HG03025 (cell line): ENCODE data around the gene EPGN.
"Not testable (repeated sequence)": the region's sequence is repeated elsewhere in the genome, so short reads cannot be mapped to it uniquely, and the experiment has no call there.

Source experiments
- ATAC-seq: cut with Tn5 transposase; IDR thresholded peaks from one replicate; pipeline ENCODE4 v1.9.1; 2021; ENCODE audit warnings: mild to moderate bottlenecking, moderate library complexity; ENCODE audit not compliant: unreplicated experiment, low FRiP score

Gene EPGN

DNA sequence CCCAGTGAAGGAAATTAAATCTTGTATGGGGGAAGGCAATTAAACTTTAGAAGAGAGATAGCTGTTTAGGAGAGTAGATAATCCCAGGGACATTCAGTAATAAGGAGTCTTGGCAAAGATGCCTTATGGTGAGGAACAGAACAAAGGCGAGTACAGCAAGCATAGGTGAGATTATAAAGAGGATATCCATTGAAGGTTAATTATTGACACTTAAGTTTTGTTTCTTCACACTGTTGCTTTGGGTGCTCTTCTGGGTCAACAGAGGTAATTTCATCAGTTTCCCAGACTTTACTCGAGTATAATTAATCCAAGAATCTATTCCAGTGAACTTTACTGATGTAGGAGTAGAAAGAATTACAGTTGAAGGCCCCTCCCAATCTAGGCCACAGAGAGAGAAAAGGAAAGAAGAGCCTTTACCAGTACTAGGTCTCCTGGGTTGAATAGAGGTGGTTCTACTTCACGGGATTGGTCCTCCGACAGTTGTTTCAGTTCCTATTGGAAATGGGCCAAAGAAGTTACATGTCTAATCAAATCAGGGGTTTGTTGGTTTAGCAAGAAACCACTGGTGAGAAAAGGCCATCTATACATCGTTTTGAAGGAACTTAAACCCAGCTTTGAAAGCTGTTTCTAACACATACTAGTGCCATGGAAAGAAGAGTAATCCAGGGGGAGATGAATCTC, 27.2 kb downstream of the EPGN start:
- ATAC-seq: no peak

GRCh38 chr4:74338792-74339333, 30.6 kb downstream of the EPGN start:
- ATAC-seq: no peak

- peak; percentile 83 for ATAC-seq
These were observed 31.2 kb downstream of the EPGN start for GRCh38 chr4:74339501-74339900.

GRCh38 chr4:74340421-74340820, 32.2 kb downstream of the EPGN start:
- ATAC-seq: not testable (repeated sequence)

- no peak for ATAC-seq
These were observed 35.8 kb downstream of the EPGN start for GRCh38 chr4:74344031-74344430.

DNA sequence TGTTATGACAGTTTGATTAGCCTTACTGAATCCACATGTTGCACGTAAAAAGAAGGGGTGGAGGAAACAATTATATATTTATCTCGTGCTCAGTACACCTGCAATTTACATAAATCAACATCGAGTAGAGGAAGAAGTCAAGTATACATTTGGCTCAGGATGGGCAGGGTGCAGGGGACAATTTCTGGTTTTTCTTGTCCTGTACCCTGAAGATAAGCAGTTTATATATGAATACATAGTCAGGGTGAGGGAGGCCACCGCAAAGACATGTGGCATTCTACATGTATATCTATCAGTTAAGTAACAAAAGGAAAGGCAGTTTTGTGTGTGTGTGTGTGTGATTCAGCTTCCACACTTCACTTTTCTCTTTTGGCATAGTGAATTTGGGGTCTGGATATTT, 45.6 kb downstream of the EPGN start:
- ATAC-seq: no peak

- ATAC-seq: no peak
These were observed 49.7 kb downstream of the EPGN start for GRCh38 chr4:74357965-74358364.

GRCh38 chr4:74361671-74362070, 53.4 kb downstream of the EPGN start:
- no peak for ATAC-seq

- ATAC-seq: no peak
These were observed 54.1 kb downstream of the EPGN start for GRCh38 chr4:74362347-74362746.

- ATAC-seq: no peak
These were observed 56.0 kb downstream of the EPGN start for GRCh38 chr4:74364256-74364651.

DNA sequence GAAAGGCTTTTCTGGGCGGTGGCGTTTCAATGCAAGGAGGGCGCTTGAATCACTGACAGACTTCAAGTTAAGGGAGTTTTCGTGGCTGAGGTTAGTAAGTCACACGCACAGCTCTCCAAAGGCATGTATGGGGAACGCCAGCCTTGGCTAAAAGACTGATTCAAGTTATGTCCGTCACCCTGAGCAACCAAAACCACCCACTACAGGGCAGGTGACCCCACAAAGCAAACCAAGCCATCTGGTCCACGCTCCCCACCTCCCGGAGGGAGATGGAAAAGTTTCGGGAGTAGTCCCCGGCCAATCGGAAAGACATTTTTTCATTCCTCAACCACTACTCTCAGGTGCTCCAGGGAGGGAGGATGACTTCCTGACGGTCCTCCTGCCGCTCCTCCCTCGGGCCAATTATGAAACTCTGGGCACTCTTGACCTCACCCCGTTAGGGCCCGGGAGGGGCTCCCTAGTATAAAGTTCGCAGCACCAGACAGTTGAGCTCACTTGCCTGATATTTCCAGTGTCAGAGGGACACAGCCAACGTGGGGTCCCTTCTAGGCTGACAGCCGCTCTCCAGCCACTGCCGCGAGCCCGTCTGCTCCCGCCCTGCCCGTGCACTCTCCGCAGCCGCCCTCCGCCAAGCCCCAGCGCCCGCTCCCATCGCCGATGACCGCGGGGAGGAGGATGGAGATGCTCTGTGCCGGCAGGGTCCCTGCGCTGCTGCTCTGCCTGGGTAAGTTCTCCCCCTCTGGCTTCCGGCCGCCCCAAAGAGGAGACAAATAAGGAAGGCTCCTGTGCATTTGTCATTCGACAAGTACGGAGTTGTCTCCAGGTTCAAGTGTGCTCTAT, 56.6 kb downstream of the EPGN start, which contains the start of gene EREG:
Gene EREG, plus strand, starts transcription at position 494 of the 840 bp plus-strand sequence. Its CDS starts 164 bp downstream, at position 658.
- no peak for ATAC-seq

DNA sequence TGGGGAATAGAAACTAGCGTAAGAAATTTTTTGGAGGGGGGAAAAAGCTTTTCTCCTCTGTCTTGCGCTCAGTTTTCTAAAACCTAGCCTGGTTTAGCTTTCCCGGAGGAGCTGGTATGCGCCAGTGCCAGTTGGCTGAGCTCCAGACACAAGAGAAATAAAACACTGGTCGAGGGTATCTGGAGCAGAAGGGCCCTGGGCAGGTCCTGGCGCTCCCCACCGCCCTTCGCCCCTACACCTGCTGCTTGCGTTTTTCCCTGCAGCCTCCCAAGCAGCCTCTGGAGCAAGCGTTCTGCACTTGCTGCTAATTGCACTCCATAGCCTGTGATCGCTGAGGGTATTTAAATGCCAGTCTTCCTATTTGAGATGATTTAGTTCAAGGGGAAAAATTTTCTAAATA, 57.5 kb downstream of the EPGN start:
- ATAC-seq: no peak
